K562 (cell line): ENCODE data around the gene ST6GALNAC1. TPM values are rescaled to one million over a fixed set of nuclear protein-coding genes. Genes with fewer than 3 reads are reported as not detected.

ENCODE experiments used
- CREM ChIP-seq: IDR thresholded peaks from 2 replicates; pipeline ENCODE4 v1.6.1; 2014; ENCODE audit warnings: antibody characterized with exemption, low read depth
- DDX20 ChIP-seq: fragments of 450-650 bp; IDR thresholded peaks from 2 replicates; pipeline ENCODE4 v1.6.1; 2016; ENCODE audit warnings: missing genetic modification characterization, low read depth, mild to moderate bottlenecking, missing compliant biosample characterization, moderate library complexity
- HMG20B ChIP-seq: fragments of 250-450 bp; sonication (Bioruptor Pico); IDR thresholded peaks from 2 replicates; pipeline ENCODE4 v1.5.0; 2021; ENCODE audit warnings: mild to moderate bottlenecking
- L3MBTL2 ChIP-seq: fragments of 450-650 bp; IDR thresholded peaks from 2 replicates; pipeline ENCODE4 v1.6.1; 2016; ENCODE audit warnings: mild to moderate bottlenecking, moderate library complexity
- MAZ ChIP-seq, 2 experiments: fragments of 450-650 bp in 1 of 2; sonication (generic) in 1 of 2; formaldehyde crosslinking; IDR thresholded peaks in 1 of 2; conservative IDR thresholded peaks in 1 of 2; 2 replicates each; pipeline versions ENCODE4 v1.4.0 to v1.5.0; 2020; ENCODE audit warnings: mild to moderate bottlenecking in 1 of 2, missing genetic modification reagents in 1 of 2
- MCM3 ChIP-seq: fragments of 450-650 bp; IDR thresholded peaks from 2 replicates; pipeline ENCODE4 v1.6.1; 2016
- MED1 ChIP-seq: sonication (generic); formaldehyde crosslinking; IDR thresholded peaks from 2 replicates; pipeline ENCODE4 v1.8.1; 2023; ENCODE audit warnings: missing genetic modification reagents, borderline replicate concordance
- NCOA6 ChIP-seq: fragments of 450-650 bp; IDR thresholded peaks from 2 replicates; pipeline ENCODE4 v1.6.1; 2017; ENCODE audit warnings: mild to moderate bottlenecking
- POLR2G ChIP-seq: fragments of 200-400 bp; formaldehyde crosslinking; IDR thresholded peaks from 2 replicates; pipeline ENCODE4 v1.6.1; 2017; ENCODE audit warnings: low read depth, mild to moderate bottlenecking, antibody characterized with exemption, low read length, moderate library complexity
- RBBP5 ChIP-seq: fragments of 200-600 bp; sonication (generic); IDR thresholded peaks from 2 replicates; pipeline ENCODE4 v1.6.1; 2012; ENCODE audit warnings: borderline replicate concordance, mild to moderate bottlenecking, low read length, control low read depth, inconsistent platforms; ENCODE audit not compliant: insufficient read depth, poor library complexity, severe bottlenecking
- ZBTB17 ChIP-seq: fragments of 450-650 bp; formaldehyde crosslinking; IDR thresholded peaks from 2 replicates; pipeline ENCODE4 v1.4.0; 2020; ENCODE audit warnings: mild to moderate bottlenecking
- ZNF174 ChIP-seq: fragments of 250-450 bp; sonication (Bioruptor Pico); IDR thresholded peaks from 2 replicates; pipeline ENCODE4 v1.4.0; 2020; ENCODE audit warnings: mild to moderate bottlenecking
- ZNF766 ChIP-seq: fragments of 200-800 bp; sonication (Bioruptor generic); conservative IDR thresholded peaks from 2 replicates; pipeline ENCODE4 v1.6.1; 2016; ENCODE audit warnings: missing genetic modification characterization, missing compliant biosample characterization
- ZNF830 ChIP-seq: fragments of 250-450 bp; sonication (Bioruptor Pico); IDR thresholded peaks from 2 replicates; pipeline ENCODE4 v1.5.0; 2021; ENCODE audit warnings: mild to moderate bottlenecking
- polyA plus RNA-seq, 8 experiments: library from polyadenylated mRNA; depleted of rRNA in 4 of 8; stranded (reverse) in 5 of 8; unstranded in 3 of 8; fragments of >200 nt; fragmentation: Nextera tagmentation in 2 of 8; fragmentation: Illumina TruSeq in 1 of 8; extraction: Ambion mirVana in 2 of 8; extraction: Trizol in 1 of 8; gene quantifications; 2 replicates each; pipeline versions ENCODE4 v1.2.1 to v1.2.3, GENCODE V29; 2011 to 2014; ENCODE audit warnings: inconsistent platforms in 1 of 8, missing spikeins in 1 of 8
- total RNA-seq, 7 experiments: library from RNA; depleted of rRNA in 6 of 7; stranded (reverse); fragments of >200 nt in 6 of 7; fragmentation: Illumina TruSeq in 2 of 7; extraction: Trizol in 2 of 7; gene quantifications; 2 replicates each; pipeline versions ENCODE4 v1.2.1 to v1.2.3, GENCODE V29; 2011 to 2021; ENCODE audit warnings: low replicate concordance in 1 of 7
- TF ChIP-seq, protein P1 (sequence below), 2 experiments: fragments of 200-800 bp in 1 of 2; sonication (Bioruptor generic) in 1 of 2; sonication (generic) in 1 of 2; formaldehyde crosslinking in 1 of 2; IDR thresholded peaks in 1 of 2; conservative IDR thresholded peaks in 1 of 2; 2 replicates each; pipeline versions ENCODE4 v1.5.0 to v1.6.1; 2016 to 2020; ENCODE audit warnings: missing compliant biosample characterization in 1 of 2, missing genetic modification characterization in 1 of 2, missing genetic modification reagents in 1 of 2
- TF ChIP-seq, protein P2 (sequence below): fragments of 250-450 bp; sonication (Bioruptor Pico); IDR thresholded peaks from 2 replicates; pipeline ENCODE4 v1.8.0; 2021; ENCODE audit warnings: mild to moderate bottlenecking, moderate library complexity
- TF ChIP-seq, protein P3 (sequence below): fragments of 250-450 bp; sonication (Bioruptor Pico); IDR thresholded peaks from 2 replicates; pipeline ENCODE4 v1.8.0; 2022; ENCODE audit warnings: moderate library complexity, mild to moderate bottlenecking, inconsistent platforms
- TF ChIP-seq, protein P4 (sequence below): fragments of 250-450 bp; sonication (Bioruptor Pico); IDR thresholded peaks from 2 replicates; pipeline ENCODE4 v1.8.0; 2021; ENCODE audit warnings: moderate library complexity, mild to moderate bottlenecking, inconsistent platforms
- TF ChIP-seq, protein P5 (sequence below): sonication (generic); formaldehyde crosslinking; IDR thresholded peaks from 2 replicates; pipeline ENCODE4 v1.8.0; 2022; ENCODE audit warnings: missing genetic modification reagents, mild to moderate bottlenecking, moderate library complexity, borderline replicate concordance
- TF ChIP-seq, protein P6 (sequence below): fragments of 250-450 bp; sonication (Bioruptor Pico); IDR thresholded peaks from 2 replicates; pipeline ENCODE4 v1.6.1; 2021; ENCODE audit warnings: mild to moderate bottlenecking

Gene ST6GALNAC1
- total and polyA plus RNA-seq, 9 of the 15 experiments (the other 6 are each of a cell fraction or from before 2014, with no cell fraction given), result 20.6 to 68.4 (median 50.5) TPM

DNA sequence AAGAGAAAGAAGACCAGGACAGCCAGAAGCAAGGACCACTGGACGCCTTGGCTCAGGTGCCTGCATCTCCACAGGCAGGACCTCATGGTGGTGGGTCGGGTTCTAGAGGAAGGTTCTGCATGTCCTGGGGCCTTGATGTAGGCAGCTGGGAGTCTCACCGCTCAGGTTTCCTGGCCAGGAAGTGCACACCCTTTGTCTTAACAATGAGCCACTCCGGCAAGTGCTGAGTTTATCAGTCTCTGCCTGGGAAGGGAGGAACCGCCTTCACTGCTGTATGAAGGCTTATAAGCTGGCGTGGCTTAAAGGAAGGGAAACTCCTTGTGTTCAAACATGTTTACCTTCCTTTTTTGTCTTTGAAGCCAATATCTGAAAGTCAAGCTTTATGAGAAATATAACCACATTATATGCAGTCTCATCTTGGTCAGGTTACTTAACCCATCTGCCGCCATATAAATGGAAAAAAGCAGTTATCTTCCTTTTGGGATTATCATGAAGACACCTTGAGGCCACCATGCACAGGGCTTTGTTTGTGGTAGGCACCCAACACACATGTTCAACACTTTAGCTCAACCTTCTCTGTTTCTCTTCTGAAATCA is at the start of gene ST6GALNAC1 (continued):
- TF ChIP-seq RBBP5, result peak; percentile 41
- TF ChIP-seq, protein P1, sequence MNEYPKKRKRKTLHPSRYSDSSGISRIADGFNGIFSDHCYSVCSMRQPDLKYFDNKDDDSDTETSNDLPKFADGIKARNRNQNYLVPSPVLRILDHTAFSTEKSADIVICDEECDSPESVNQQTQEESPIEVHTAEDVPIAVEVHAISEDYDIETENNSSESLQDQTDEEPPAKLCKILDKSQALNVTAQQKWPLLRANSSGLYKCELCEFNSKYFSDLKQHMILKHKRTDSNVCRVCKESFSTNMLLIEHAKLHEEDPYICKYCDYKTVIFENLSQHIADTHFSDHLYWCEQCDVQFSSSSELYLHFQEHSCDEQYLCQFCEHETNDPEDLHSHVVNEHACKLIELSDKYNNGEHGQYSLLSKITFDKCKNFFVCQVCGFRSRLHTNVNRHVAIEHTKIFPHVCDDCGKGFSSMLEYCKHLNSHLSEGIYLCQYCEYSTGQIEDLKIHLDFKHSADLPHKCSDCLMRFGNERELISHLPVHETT (CRISPR knock-in tag; conservative IDR thresholded peaks at IDR 0.05 in 1 of 2, IDR thresholded peaks at IDR 0.05 in 1 of 2), result peak in 1 of 2 experiments; percentile 72; a peak in 1 of 4 replicates
- no peak for TF ChIP-seq NCOA6
- TF ChIP-seq HMG20B (CRISPR knock-in tag), result no peak
- TF ChIP-seq ZNF174, result no peak
- TF ChIP-seq L3MBTL2, result peak; percentile 92
- TF ChIP-seq, protein P2, sequence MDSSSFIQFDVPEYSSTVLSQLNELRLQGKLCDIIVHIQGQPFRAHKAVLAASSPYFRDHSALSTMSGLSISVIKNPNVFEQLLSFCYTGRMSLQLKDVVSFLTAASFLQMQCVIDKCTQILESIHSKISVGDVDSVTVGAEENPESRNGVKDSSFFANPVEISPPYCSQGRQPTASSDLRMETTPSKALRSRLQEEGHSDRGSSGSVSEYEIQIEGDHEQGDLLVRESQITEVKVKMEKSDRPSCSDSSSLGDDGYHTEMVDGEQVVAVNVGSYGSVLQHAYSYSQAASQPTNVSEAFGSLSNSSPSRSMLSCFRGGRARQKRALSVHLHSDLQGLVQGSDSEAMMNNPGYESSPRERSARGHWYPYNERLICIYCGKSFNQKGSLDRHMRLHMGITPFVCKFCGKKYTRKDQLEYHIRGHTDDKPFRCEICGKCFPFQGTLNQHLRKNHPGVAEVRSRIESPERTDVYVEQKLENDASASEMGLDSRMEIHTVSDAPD (CRISPR knock-in tag), result no peak
- TF ChIP-seq, protein P3, sequence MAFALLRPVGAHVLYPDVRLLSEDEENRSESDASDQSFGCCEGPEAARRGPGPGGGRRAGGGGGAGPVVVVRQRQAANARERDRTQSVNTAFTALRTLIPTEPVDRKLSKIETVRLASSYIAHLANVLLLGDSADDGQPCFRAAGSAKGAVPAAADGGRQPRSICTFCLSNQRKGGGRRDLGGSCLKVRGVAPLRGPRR (CRISPR knock-in tag), result no peak; the same call in 1 of the 2 replicates
- peak; percentile 69 for TF ChIP-seq POLR2G
- no peak for TF ChIP-seq MCM3
- no peak for TF ChIP-seq DDX20 (tag)
- TF ChIP-seq ZNF766, result peak; percentile 73
- TF ChIP-seq ZNF830, result no peak
- peak; percentile 51 for TF ChIP-seq CREM
- no peak for TF ChIP-seq MED1 (CRISPR knock-in tag)
- TF ChIP-seq, protein P4, sequence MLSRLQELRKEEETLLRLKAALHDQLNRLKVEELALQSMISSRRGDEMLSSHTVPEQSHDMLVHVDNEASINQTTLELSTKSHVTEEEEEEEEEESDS (CRISPR knock-in tag), result no peak
- peak in 1 of 2 experiments; percentile 25; a peak in 1 of 4 replicates for TF ChIP-seq MAZ (CRISPR knock-in tag; conservative IDR thresholded peaks at IDR 0.05 in 1 of 2, IDR thresholded peaks at IDR 0.05 in 1 of 2)
- TF ChIP-seq ZBTB17 (CRISPR knock-in tag), result no peak
- TF ChIP-seq, protein P5, sequence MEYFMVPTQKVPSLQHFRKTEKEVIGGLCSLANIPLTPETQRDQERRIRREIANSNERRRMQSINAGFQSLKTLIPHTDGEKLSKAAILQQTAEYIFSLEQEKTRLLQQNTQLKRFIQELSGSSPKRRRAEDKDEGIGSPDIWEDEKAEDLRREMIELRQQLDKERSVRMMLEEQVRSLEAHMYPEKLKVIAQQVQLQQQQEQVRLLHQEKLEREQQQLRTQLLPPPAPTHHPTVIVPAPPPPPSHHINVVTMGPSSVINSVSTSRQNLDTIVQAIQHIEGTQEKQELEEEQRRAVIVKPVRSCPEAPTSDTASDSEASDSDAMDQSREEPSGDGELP (CRISPR knock-in tag), result peak; percentile 91
- TF ChIP-seq, protein P6, sequence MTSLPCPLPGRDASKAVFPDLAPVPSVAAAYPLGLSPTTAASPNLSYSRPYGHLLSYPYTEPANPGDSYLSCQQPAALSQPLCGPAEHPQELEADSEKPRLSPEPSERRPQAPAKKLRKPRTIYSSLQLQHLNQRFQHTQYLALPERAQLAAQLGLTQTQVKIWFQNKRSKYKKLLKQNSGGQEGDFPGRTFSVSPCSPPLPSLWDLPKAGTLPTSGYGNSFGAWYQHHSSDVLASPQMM, result no peak
- TF ChIP-seq, all 486 proteins: peak for 125
